ENCODE data around the gene MFSD11. TPM values are rescaled to one million over a fixed set of nuclear protein-coding genes. Genes with fewer than 3 reads are reported as not detected.

Gene MFSD11
- total and polyA plus RNA-seq, 11 donors, result 14.3 to 36.5 (median 25.3) TPM

DNA sequence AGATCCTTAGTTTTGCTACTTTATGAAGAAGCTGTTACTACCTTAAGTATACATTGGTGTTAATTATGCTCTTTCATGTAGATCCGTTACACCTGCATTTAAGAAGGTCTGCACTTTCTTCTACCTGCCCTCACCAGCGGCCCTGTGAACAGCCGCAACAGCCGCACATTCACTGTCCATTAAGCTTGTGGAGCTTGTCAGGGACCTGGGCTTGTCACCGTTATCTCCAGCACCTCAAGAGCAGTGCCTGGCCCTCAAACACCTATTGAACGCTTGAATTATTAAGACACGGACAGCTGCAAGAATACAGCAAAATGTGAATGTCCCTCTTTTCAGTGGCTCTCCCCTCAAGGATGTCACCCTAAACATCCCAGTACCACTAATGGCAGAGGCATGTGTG, 24.2 kb upstream of the MFSD11 start:
- intact Hi-C loops (cut with DNase I), result loop anchor here in 9 of 10 donors (2.0 to 10.0 kb wide), 9 partner anchors 25 to 189 kb away; a partner anchor contains a TSS
- WGBS, 4 donors, result 79 to 85% (median 81%) methylated on average over 7 of the region's 7 CpGs
- ATAC-seq (no peak), DNase-seq (peak in 1 of 5 donors; percentile 4)
- Histone ChIP-seq H3K9me3 (no peaks in the 10 kb centered on the region), H3K27me3 (no peaks in the 10 kb centered on the region), H3K4me3 (no peak overlapping the region), H3K36me3 (peaks cover 0 to 60% (median 58%) of the 10 kb centered on the region in 9 donors), H3K4me1 (peaks cover 12 to 75% (median 48%) of the 10 kb centered on the region in 12 donors), H3K27ac (peak overlapping the region in 2 of 12 donors; percentile 65 to 77)
- no peak for TF ChIP-seq POLR2A (IDR thresholded peaks at IDR 0.05)
- no peak for TF ChIP-seq CTCF (IDR thresholded peaks at IDR 0.05)

DNA sequence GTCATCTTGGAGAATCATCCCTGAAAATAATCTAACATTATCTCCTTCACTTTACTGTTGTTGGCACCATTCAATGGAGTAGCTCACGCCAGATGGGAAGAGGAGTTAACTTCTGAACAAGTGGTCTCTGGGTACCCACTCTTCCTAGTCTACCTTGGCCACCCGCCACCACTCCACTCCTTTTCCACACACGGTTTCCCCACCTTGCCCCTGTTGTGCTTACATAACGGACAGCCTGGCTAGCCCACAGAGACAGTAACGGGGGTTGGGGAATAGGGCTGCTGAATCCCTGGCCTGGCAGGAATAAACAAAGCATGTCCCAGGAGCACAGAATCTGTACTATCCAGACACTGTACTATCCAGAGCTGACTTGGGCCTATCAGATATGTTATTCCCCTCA, 23.6 kb upstream of the MFSD11 start:
- Histone ChIP-seq H3K36me3 (peaks cover 2 to 66% (median 64%) of the 10 kb centered on the region in 9 donors), H3K4me1 (peaks cover 12 to 69% (median 46%) of the 10 kb centered on the region in 12 donors), H3K4me3 (no peak overlapping the region), H3K27me3 (no peaks in the 10 kb centered on the region), H3K27ac (peak overlapping the region in 7 of 12 donors; percentile 17 to 92 (median 66)), H3K9me3 (no peaks in the 10 kb centered on the region)
- WGBS, 4 donors, result 61 to 68% (median 65%) methylated on average over 5 of the region's 5 CpGs
- no peak for TF ChIP-seq CTCF (IDR thresholded peaks at IDR 0.05)
- no peak for TF ChIP-seq POLR2A (IDR thresholded peaks at IDR 0.05)
- DNase-seq (peak in 1 of 5 donors; percentile 26), ATAC-seq (no peak)
- intact Hi-C loops (cut with DNase I), result loop anchor here in 8 of 10 donors (5.0 to 10.0 kb wide), 8 partner anchors 37 to 190 kb away; a partner anchor contains a TSS

GRCh38 chr17:76714822-76715495, 23.0 kb upstream of the MFSD11 start:
- Histone ChIP-seq H3K27ac (peak overlapping the region in 11 of 12 donors; percentile 14 to 92 (median 65)), H3K4me1 (peaks cover 12 to 63% (median 46%) of the 10 kb centered on the region in 12 donors), H3K36me3 (peaks cover 3 to 72% (median 70%) of the 10 kb centered on the region in 9 donors), H3K9me3 (no peaks in the 10 kb centered on the region), H3K4me3 (no peak overlapping the region), H3K27me3 (no peaks in the 10 kb centered on the region)
- peak; percentile 80 to 93 (median 86) for TF ChIP-seq CTCF (IDR thresholded peaks at IDR 0.05)
- no peak for TF ChIP-seq POLR2A (IDR thresholded peaks at IDR 0.05)
- intact Hi-C loops (cut with DNase I), result loop anchor here in 9 of 10 donors (5.0 to 10.0 kb wide), 9 partner anchors 33 to 190 kb away; a partner anchor contains a TSS
- peak; percentile 59 to 80 (median 70) for DNase-seq
- WGBS, 4 donors, result 20 to 27% (median 25%) methylated on average over 4 of the region's 4 CpGs
- ATAC-seq, result peak in 1 of 4 donors; percentile 2

GRCh38 chr17:76715496-76715830, 22.5 kb upstream of the MFSD11 start:
- TF ChIP-seq POLR2A (IDR thresholded peaks at IDR 0.05), result no peak
- no peak for TF ChIP-seq CTCF (IDR thresholded peaks at IDR 0.05)
- no peaks in the 10 kb centered on the region for H3K9me3 ChIP-seq
- no peak overlapping the region for H3K4me3 ChIP-seq
- peaks cover 12 to 64% (median 49%) of the 10 kb centered on the region in 12 donors for H3K4me1 ChIP-seq
- 64 to 79% (median 77%) methylated on average over 2 of the region's 2 CpGs for WGBS, 4 donors
- H3K36me3 ChIP-seq, result peaks cover 3 to 77% (median 75%) of the 10 kb centered on the region in 9 donors
- ATAC-seq (peak in 1 of 4 donors; percentile 2), DNase-seq (peak in 1 of 5 donors; percentile 11)
- intact Hi-C loops (cut with DNase I), result loop anchor here in 8 of 10 donors (5.0 to 10.0 kb wide), 7 partner anchors 33 to 191 kb away; a partner anchor contains a TSS
- H3K27me3 ChIP-seq, result no peaks in the 10 kb centered on the region
- peak overlapping the region in 11 of 12 donors; percentile 14 to 92 (median 65) for H3K27ac ChIP-seq

Data from heart left ventricle (tissue), 16 donors.